Ecto neural progenitor cell (in vitro differentiated cells): Measurements from ENCODE around the gene CAMTA1.
"Not testable (repeated sequence)": the region's sequence is repeated elsewhere in the genome, so short reads cannot be mapped to it uniquely, and the experiment has no call there.

ENCODE experiments used
- DNase-seq: peaks from one replicate; pipeline ENCODE4 v3.0.0-alpha.2; 2018; ENCODE audit warnings: low spot score

CAMTA1 gene

DNA sequence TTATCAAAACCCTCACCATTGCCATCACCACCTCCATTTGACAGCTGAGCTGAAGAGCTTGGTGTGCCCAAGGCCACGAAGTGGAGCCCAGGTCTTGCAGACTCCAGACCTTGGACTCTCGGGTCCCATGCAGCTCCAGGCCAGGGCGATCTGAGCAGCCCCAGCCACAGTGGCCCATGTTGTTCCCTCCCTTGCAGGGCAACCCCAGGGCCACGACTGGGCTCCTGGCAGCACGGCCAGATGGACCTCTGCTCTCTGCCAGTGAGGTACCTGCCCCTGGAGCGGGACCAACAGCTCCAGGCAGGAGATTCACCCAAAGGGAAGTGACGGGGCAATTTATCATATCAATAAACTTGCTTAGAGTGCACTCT is 803.2 kb downstream of the CAMTA1 start:
- no peak for DNase-seq

DNA sequence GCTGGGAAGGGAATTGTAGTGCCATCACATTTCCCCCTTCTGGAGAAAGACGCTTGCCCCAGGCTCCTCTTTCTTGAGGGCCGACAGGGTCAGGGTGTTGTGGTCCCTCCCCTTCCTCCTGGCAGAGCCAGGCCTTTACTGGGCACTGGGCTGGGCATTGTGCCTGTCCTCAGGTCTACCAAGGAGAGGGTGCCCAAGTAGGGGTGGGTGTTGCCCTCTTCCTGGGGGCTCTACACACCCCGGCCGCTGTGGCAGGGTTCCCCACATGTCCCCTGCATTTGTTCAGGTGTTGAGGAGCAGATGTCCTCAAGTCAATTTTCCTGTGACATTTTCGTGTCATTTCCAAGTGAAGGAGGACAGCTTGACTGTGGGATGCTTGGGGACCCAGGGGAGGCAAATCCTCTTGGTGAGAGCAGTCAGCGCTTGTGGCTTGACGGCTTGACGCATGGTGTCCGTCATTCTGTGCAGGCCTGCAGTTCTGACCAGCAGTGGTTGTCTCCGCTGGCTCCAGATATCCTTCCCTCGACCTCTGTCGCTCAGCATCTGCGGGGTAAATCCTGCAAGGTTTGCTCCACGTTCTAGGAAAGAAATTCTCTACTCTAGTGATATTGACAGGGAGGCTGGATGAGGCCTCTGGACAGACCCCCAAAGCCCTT is 804.0 kb downstream of the CAMTA1 start:
- DNase-seq, result no peak

DNA sequence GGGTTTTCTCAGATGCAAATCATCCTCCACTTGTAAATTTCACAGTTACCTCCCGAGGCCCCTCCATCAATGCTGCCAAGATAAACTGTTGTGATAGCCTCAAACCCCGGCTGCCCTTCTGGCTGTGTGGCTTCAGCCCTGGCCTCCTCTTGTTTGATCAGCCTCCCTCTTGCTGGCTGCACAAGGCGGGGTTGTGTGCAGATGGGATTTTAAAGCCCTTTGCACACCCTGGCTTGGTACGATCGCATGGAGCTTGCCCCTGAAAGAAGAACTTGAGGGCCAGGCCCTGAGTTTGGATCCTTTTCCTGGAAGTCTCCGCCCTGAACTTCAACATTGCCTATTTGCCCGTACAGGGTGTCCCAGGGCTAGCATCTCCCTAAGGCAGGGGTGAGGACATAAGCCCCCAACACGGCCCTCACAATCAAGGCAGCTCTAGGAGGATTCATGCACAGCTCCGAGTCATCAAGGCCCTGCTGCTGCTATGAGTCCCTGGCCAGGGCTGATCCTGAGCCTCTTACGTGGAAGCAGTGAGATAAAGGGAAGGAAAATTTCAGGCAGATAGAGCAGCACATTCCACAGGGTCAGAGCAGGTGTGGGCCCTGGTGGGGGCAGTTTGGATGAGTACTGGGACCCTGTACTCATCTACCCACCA is 804.6 kb downstream of the CAMTA1 start:
- no peak for DNase-seq

DNA sequence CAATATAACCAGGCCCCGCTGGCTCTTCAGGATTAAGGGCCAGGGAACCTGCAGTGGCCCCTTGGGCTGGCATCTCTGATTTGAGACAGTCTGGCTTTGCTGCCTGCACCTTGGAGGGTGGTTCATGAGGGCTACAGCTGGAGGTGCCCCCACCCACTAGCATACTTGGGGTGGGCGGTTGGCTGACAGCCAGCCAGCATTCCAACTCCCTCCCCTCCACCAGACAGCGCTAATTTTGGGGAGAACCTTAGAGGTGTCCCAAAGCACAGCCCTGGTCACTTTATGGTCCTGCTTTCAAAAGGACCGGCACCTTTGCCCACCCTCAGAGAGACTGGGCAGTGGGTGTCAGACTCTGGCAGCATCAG is 805.2 kb downstream of the CAMTA1 start:
- no peak for DNase-seq

DNA sequence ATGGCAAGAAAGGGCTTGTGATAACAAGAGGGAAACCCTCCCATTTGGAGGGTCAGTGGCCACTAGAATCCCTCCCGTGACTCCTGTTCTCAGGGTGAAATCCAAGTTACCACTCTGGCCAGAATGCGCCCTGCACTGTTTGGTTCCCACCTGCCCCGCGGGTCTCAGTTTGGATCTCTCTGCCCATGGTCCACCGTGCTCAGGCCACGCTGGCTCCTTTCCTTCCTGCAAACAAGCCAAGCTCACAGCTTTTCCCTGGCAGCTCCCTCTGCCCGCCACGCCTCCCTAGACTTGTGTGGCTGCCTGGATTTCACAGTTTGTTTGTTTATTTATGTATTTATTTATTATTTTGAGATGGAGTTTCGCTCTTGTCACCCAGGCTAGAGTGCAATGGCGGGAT is 806.3 kb downstream of the CAMTA1 start:
- no peak for DNase-seq

DNA sequence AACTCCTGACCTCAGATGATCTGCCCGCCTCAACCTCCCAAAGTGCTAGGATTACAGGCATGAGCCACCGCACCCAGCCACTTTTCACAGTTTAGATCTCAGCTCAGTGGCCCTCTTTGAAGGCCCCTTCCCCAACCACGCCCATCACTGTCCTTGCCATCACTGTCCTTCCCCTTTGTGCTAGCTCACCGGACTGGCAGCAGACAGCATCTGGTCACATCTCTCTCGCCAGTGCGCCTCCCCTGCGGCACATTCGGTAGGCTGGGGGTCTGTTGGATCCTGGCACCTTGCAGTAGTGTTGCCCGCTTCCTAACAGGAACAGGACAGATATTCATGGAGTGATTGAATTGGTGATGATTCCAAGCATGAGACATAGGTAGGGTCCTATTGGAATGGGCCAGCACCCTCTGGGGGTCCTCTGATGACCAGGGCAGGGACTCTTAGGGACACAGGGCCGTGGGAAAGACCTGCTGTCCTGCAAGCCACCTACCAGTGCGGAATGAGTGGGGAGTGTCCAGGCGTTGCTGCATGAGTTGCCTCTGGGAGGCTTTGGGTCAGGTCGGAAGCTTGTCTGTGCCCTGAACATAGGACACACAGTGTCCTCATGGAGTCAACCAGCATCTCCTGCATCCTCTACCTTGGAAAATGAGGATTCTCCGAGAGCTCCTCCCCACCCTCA is 807.0 kb downstream of the CAMTA1 start:
- no peak for DNase-seq

DNA sequence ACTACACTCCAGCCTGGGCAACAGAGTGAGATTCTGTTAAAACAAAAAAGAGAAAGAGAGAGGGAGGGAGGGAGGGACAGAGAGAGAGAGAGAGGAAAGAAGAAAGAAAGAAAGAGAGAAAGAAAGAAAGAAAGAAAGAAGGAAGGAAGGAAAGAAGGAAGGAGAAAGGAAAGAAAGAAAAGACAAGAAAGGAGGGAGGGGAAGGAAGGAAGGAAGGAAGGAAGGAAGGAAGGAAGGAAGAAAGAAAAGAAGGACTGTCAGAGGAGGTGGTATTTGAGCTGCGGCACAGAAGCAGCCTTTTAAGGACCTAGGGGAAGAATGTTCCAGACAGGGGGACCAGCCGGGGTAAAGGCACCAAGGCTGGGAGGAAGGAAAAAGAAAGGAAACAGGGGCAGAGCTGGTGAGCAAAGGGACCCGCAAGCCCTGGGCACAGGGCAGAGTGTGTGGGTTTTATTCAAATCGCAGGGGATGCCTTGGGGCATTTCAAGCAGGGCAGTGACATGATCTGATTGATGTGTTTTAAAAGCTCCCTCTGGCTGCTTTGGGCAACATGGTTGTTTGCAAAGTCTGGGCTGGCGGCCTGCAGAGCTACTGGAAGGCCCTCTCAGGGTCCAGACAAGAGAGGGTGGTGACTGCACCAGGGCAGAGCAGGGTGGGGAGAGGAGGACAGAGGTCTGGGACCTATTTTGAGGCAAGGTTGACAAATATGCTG is 808.9 kb downstream of the CAMTA1 start:
- no peak for DNase-seq

DNA sequence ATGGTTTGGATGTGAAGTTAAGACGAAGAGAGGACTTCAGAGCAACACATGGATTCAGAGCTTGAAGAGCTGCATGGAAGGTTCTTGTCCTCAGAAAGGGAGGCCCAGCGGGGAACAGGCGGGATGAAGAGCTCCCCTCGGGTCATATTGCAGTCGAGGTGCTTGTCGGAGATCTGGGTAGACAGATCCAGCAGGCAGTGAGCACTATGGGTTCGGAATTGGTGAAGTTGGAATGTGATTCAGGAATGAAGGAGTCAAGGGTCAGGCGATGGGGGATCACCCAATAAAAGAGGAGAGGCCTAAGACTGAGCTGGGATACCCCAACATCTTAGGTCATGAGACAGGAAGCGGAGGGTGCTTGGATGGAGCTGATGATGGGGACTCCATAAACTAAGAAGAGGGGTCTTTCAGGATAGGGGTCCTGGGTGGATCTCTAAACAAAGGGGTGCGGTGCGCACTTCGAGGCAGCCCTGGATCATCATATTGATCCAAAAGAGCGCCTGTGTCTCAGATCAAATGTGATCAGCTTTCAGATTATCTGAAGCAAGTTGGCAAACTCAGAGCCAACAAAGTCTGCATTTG is 809.6 kb downstream of the CAMTA1 start:
- DNase-seq, result no peak

DNA sequence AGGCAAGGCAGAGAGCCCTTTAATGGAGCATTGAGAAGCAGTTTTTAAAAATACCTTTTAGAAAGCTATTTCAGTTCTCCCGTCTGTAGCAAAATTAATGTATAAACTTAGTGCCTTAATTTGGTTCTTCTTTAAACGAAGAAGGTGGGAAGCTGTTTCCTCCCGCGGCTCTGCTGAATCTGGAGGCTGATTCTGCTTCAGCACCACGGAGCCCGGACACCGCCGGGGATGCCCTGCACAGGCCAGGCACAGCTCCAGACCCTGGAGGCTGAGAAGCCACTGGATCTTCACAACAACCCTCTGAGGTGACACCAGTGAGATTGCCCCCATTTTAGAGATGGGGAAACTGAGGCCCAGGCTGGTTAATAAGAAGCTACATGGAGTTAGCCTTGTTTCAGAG is 810.1 kb downstream of the CAMTA1 start:
- no peak for DNase-seq

DNA sequence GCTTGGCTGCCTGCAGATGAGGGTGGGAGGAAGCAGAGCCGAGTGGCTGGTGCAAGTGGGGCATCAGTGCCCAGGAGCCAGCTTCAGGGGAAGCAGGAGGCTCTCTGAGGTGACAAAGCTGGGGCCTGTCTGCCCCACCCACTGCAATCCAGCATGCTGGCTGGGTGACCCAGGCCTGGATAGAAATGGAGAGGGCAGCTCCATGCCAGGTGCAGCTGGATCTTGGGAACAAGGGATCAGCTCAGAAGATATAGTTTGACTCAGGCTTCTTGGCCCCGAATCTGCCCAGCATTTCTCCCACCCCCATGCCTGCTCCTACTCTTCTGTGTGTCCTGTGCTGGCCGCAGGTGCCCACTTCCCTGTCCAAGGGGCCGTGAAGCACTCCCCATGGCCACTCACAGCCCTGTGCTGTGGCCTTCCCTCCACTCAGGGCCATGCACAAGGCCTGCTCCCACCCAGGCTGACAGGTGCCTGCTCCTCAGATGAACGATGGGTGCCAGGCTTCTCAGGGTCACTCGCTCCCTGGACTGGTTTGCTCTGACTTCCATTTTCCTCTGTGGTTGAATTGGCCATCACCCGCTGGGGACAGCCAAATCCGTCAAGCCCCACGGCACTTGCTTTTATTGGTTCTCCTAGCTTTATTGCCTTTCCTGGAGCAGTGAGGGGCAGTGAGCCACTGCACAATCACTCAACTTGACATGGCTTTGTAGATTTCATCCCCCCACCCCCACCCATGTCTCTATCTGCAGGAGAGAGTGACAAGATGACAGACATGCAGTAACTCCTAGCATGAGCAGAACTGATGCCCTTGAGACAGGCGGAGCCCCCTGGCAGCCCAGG is 811.1 kb downstream of the CAMTA1 start:
- no peak for DNase-seq

DNA sequence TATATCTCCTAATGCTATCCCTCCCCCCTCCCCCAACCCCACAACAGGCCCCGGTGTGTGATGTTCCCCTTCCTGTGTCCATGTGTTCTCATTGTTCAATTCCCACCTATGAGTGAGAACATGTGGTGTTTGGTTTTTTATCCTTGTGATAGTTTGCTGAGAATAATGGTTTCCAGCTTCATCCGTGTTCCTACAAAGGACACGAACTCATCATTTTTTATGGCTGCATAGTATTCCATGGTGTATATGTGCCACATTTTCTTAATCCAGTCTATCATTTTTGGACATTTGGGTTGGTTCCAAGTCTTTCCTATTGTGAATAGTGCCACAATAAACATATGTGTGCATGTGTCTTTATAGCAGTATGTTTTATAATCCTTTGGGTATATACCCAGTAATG is 812.8 kb downstream of the CAMTA1 start:
- not testable (repeated sequence) for DNase-seq

DNA sequence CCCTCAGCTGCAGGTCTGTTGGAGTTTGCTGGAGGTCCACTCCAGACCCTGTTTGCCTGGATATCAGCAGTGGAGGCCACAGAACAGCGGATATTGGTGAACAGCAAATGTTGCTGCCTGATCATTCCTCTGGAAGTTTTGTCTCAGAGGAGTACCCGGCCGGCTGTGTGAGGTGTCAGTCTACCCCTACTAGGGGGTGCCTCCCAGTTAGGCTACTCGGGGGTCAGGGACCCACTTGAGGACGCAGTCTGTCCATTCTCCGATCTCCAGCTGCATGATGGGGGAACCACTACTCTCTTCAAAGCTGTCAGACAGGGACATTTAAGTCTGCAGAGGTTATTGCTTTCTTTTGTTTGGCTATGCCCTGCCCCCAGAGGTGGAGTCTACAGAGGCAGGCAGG is 819.7 kb downstream of the CAMTA1 start:
- not testable (repeated sequence) for DNase-seq

DNA sequence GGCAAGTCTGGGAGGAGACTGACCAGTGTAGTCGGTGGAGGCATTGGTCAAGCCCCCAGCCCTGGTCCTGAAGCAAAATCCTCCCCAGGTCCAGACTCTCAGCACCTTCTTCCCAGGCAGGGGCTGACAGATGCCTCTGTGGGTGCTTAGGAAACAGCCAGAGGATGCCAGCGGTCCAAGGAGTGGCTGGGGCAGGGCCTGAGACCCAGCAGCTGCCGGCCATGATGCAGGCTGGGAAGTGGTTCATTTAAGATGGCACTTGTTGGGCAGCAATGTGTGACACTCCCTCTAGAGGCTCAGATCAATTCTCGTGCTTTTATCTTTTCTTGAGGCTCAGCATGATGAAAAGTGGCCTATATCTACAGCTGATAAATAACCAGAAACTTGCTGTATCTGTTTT is 820.8 kb downstream of the CAMTA1 start:
- DNase-seq, result no peak

DNA sequence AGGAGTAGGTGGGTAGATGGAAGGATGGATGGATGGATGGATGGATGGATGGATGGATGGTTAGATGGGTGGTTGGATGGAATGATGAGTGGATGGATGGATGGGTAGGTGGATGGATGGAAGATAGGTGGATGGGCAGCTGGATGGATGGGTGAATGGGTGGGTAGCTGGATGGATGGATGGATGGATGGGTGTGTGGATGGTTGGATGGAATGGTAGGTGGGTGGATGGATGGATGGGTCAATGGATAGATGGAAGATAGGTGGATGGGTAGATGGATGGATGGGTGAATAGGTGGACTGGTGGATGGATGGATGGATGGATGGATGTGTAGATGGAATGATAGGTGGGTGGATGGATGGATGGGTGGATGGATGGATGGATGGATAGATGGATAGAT is 821.8 kb downstream of the CAMTA1 start:
- no peak for DNase-seq

DNA sequence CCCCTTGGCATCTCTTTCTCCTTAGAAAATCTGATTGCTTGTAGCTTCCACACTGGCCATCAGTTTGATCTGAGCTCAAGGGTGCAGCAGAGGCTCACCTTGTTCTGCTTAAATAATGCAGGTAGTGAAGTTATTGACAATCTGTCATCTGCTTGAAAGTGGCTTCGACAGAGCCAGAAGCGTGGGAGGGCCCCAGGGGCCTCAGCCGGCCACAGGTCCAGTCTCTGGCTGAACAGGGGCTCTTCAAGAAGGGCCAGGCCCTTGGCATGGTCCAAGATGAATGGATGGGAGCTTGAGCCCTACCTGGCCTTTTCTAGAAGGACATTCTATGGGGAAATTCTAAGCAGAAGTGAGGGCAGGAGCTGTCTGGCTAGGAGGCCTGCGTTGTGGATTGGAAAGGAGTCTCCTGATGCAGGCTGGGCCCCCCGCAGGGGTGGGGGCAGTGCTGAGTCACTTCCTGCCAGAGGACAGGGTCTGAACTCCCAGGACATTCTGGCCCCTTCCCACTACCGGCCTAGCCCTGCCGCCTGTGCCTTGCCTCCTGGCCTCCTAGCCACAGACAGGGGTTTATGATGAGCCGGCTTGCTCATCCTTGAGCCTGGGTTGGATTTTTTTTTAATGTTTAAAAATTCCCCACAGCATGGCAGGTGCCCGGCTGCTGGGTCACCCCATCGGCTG is 823.5 kb downstream of the CAMTA1 start:
- DNase-seq, result no peak

DNA sequence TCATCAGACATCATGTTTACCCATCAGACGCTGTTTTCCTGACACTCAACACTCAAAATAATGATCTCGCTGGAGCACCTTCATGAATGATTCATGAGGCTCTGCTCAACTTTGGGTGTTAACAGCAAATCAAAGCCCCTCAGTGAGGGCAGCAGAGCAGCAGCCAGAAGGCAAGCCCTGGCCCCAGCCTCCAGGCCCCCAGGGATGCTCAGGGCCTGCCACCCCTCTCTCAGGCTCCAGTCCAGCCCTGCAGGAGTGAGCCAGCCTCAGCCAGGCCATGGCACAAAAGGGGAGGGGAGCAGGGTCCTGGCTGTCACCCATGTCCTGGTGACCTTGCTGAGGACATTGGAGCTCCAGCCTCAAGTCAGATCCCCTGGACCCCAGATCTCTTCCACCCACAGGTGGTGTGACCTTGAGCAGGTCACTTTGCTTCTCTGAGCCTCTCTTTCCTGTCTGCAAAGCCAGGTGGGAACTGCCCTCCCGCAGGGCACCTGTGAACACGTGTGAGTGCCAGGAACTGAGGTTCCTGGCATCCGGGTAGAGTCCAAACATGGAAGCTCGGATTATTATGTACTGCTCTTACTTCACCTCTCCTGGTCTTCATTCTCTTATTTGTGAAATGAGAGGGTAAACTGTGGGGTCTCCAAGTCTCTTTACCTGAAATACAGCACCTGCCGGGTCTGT is 824.2 kb downstream of the CAMTA1 start:
- DNase-seq, result no peak

DNA sequence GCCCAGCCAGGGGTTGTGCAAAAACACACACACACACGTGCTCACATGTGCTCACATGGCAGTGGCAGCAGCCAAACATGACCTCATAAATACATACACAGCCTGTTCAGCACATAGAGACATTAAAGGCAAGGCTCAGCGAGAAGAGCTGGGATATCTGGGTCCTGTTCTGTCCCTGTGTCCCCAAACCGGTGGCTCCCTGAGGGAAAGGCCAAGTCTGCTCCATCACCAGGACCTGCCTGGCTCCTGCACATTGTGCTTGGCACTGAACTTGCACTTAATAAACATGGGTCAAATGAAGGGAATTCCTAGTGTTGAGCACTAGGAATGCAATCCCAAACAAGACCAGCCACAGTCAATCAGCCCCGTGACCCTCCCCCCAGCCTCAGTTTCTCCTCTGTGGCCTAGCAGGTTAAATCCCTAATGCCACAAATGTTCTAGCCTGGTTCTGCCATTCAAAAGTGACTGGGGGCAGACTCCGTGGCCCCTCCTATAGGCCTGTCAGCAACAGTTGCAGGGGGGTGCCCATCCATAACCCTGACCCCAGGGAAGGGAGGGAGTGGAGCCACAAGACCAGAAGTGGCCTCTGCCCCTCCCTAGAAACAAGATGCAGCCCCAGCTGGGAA is 825.0 kb downstream of the CAMTA1 start:
- no peak for DNase-seq

DNA sequence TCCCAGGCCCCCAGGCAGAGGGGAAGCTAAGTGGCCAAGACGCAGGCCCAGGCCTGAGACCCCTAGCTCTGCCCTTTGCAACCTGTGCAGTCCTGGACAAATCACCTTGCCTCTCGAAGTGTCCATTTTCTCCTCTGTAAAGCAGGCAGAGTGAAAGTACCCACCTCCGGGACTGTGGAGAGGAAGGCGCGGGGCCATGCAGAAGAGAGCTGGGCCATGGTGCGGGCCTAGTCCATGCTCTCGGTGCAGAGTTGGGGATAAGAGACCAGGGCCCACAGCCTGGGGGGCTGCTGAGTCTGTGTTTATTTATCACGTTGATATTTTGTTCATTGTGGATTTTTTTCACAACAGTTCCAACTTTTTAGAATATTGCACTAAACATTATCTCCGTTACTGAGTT is 825.7 kb downstream of the CAMTA1 start:
- DNase-seq, result no peak

DNA sequence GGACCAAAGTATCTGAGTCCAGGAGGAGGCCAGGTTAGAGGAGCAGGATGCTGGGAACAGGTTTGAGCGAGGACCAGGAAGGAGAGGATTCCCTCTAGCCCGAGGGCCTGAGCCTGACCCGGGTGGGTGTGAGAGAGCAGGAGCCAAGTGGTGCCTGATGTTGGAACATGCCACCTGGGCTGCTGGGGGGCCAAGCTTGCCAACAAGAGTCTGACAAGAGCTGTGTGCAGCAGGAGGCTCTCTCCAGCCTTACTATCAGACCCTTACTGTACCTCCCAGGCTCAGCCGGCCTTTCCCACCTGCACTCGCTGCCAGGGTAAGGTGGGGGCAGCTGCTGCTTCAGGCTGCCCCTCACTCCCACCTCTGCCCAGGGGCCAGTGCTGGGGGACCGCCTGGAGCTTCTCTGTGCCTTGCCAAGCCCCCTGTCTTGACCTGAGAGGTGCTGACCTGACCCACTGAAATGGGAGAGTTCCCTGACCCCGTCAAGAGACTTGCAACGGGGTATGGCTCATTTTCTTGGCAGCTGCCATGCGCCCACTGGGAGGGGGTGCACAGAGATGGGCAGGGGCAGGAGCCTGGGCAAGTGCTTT is 826.3 kb downstream of the CAMTA1 start:
- no peak for DNase-seq
